ENCODE data around the gene SCAMP5.

Gene SCAMP5

GRCh38 chr15:75028991-75029377 is 33.6 kb downstream of the SCAMP5 start:
- no peak overlapping the region for H3K27ac ChIP-seq
- TF ChIP-seq ZFX (IDR thresholded peaks at IDR 0.05) = no peak
- no peak for TF ChIP-seq CTCF (conservative IDR thresholded peaks at IDR 0.05)

DNA sequence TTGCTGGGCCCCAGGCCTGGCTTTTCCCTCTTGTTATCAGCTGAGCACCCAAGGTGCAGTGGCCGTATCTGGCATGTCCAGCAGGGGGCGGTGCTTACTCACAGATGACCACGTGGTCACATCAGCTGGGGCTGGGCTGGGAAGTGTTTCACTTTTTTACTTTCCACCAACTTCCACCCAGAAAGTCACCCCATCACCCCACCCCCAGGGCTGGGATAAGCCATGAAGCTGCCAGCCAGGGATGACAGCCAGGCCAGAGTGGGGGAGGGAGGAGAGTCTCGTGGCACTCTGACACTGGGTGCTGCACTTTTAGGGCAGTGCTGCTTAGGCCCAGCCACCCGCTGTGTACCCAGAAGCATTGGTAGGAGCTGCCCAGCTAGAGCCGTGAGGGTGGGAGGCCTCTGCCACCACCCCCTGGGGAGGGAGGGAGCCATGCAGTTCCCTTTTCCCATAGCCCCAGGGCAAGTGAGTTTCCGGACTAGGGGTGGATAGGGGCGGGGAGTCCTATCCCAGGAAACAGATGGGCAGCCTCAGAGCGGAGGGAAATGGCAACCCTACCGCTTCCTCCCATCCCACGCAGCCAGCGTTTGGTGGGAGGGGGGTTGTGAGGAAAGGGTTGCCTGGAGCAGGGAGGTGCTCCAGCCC is 34.1 kb downstream of the SCAMP5 start:
- H3K27ac ChIP-seq = peak overlapping the region; percentile 50
- no peak; the same call in 1 of the 2 replicates for TF ChIP-seq ZFX (IDR thresholded peaks at IDR 0.05)
- peak; percentile 93 for TF ChIP-seq CTCF (conservative IDR thresholded peaks at IDR 0.05)

DNA sequence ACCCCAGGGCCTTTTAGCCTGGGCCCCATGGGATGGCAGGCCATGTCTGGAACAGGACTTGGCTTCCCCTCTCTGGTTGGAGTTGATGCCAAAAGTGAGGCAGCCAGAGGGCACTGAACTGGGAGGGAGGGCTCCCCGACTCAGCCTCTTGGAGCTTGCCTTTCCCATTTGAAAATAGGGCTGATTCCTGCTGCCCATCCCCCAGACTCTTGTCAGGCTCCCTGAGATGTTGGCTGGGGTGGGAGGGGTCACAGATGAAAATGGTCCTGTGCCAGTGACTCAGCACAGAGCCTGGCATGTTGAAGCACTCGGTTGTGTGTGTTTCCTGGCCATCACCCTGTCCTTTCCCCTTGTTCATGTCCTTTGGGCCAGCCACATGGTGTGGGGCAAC is 34.7 kb downstream of the SCAMP5 start:
- TF ChIP-seq CTCF (conservative IDR thresholded peaks at IDR 0.05) (no peak), ZFX (IDR thresholded peaks at IDR 0.05) (no peak)

GRCh38 chr15:75030424-75030823 is 35.1 kb downstream of the SCAMP5 start:
- peak overlapping the region; percentile 50 for H3K27ac ChIP-seq
- TF ChIP-seq ZFX (IDR thresholded peaks at IDR 0.05) = no peak
- no peak for TF ChIP-seq CTCF (conservative IDR thresholded peaks at IDR 0.05)

More for the DNA sequence above, 34.7 kb downstream of the SCAMP5 start:
- H3K27ac ChIP-seq = peak overlapping the region; percentile 50

DNA sequence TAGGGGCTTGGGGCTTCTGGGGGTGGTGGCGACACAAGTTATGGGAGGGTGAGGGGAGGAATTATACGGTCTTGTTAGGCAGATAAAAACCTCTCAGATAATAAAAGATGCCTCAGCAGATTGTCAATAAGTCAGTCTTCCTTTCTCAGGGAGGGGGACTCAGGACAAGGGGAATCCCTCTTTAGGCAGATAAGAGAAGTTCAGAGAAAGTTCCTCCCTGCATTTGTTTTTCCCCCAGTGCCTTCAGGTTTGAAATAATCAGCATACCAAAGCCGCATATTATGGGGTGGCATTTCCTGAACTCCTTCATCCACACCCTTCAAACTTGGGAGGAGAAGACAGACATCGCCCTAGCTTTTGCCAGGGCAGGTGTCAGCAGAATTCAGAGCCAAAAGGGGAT is 36.5 kb downstream of the SCAMP5 start:
- no peak overlapping the region for H3K27ac ChIP-seq
- TF ChIP-seq ZFX (IDR thresholded peaks at IDR 0.05) (no peak), CTCF (conservative IDR thresholded peaks at IDR 0.05) (no peak)

DNA sequence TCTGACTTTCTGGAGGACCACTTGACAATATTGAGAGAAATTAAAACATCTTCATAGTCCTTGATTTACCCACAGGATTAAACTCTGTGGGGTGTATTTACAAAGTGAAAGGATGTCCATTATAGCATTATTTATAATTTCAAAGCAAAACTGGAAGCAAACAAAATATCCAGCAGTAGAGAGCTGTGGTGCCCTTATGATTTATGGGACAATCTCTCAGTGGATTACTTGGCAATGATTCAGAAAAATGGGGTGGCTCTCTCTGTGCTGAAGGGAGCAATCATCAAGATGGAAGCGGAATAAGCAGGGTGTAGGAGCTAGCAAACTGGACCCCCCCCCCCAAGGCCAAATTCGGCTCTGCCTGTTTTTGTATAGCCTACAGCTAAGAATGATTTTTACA is 37.0 kb downstream of the SCAMP5 start:
- H3K27ac ChIP-seq = no peak overlapping the region
- no peak for TF ChIP-seq ZFX (IDR thresholded peaks at IDR 0.05)

- no peak overlapping the region for H3K27ac ChIP-seq
These were observed 38.4 kb downstream of the SCAMP5 start for GRCh38 chr15:75033809-75034208.

More at GRCh38 chr15:75033809-75034208, 38.4 kb downstream of the SCAMP5 start:
- TF ChIP-seq ZFX (IDR thresholded peaks at IDR 0.05) (no peak), CTCF (conservative IDR thresholded peaks at IDR 0.05) (no peak)

Measured in C4-2B (cell line).